Tibial artery (tissue), 4 donors: Measurements from ENCODE around the gene MRPL43.

Experiments used
- DNase-seq, 2 donors: peaks; one replicate each; pipeline ENCODE4 v3.0.0-alpha.2; 2019
- H3K27ac ChIP-seq, 2 donors: fragments of 200-600 bp; sonication (generic) in 1 of 2; 1 replicate in 1 of 2; 2 replicates in 1 of 2; pipeline ENCODE4 v1.5.1; 2018 to 2019; ENCODE audit warnings: mild to moderate bottlenecking in 1 of 2
- H3K27me3 ChIP-seq, 2 donors: fragments of 200-600 bp; sonication (generic) in 1 of 2; one replicate each; pipeline versions ENCODE4 v1.5.1 to v1.6.0; 2016 to 2019
- H3K36me3 ChIP-seq, 3 donors: fragments of 200-600 bp; sonication (generic) in 2 of 3; one replicate each; pipeline ENCODE4 v1.5.1; 2016 to 2019; ENCODE audit warnings: mild to moderate bottlenecking in 2 of 3
- H3K4me1 ChIP-seq, 4 donors: fragments of 200-600 bp; sonication (generic) in 2 of 4; 1 replicate in 3 of 4; 2 replicates in 1 of 4; pipeline ENCODE4 v1.5.1; 2016 to 2019
- H3K4me3 ChIP-seq, 2 donors: fragments of 200-600 bp; sonication (generic) in 1 of 2; 1 replicate in 1 of 2; 2 replicates in 1 of 2; pipeline ENCODE4 v1.5.1; 2018 to 2019; ENCODE audit warnings: mild to moderate bottlenecking in 2 of 2
- H3K9me3 ChIP-seq, 3 donors: fragments of 200-600 bp; sonication (generic) in 1 of 3; one replicate each; pipeline ENCODE4 v1.5.1; 2016 to 2019
- CTCF ChIP-seq, 2 experiments: fragments of 200-600 bp in 1 of 2; fragments of 450-650 bp in 1 of 2; IDR thresholded peaks; one replicate each; pipeline ENCODE4 v1.5.1; 2017 to 2019; ENCODE audit warnings: antibody characterized with exemption in 2 of 2, mild to moderate bottlenecking in 1 of 2, moderate library complexity in 1 of 2
- intact Hi-C: fragments of 100-400 bp; cut with DNase I; formaldehyde crosslinking; loops from one replicate; pipeline ENCODE4 v1.15.0; 2023; ENCODE audit warnings: low total_unique reads

Gene MRPL43

GRCh38 chr10:101018600-101019439, 31.5 kb upstream of the MRPL43 start:
- no peak overlapping the region for H3K27ac ChIP-seq
- no peaks in the 10 kb centered on the region for H3K36me3 ChIP-seq
- TF ChIP-seq CTCF (IDR thresholded peaks at IDR 0.05), result peak; percentile 46 to 67
- no peak overlapping the region for H3K4me3 ChIP-seq
- intact Hi-C loops, result no loop called here
- no peaks in the 10 kb centered on the region for H3K9me3 ChIP-seq
- peaks cover 0 to 12% (median 6%) of the 10 kb centered on the region in 4 donors for H3K4me1 ChIP-seq
- peak; percentile 74 to 83 for DNase-seq
- H3K27me3 ChIP-seq, result peaks cover 0 to 54% of the 10 kb centered on the region in 2 donors

- TF ChIP-seq CTCF (IDR thresholded peaks at IDR 0.05), result no peak
- Histone ChIP-seq H3K36me3 (no peaks in the 10 kb centered on the region), H3K4me3 (no peak overlapping the region), H3K4me1 (peaks cover 0 to 12% (median 10%) of the 10 kb centered on the region in 4 donors), H3K27ac (no peak overlapping the region), H3K27me3 (peaks cover 0 to 54% of the 10 kb centered on the region in 2 donors), H3K9me3 (no peaks in the 10 kb centered on the region)
- intact Hi-C loops, result no loop called here
- DNase-seq, result no peak
Observed at GRCh38 chr10:101018118-101018599, 30.9 kb upstream of the MRPL43 start.

- peaks cover 0 to 50% of the 10 kb centered on the region in 2 donors for H3K27me3 ChIP-seq
- no peaks in the 10 kb centered on the region for H3K9me3 ChIP-seq
- H3K4me1 ChIP-seq, result peaks cover 0 to 23% (median 20%) of the 10 kb centered on the region in 4 donors
- H3K36me3 ChIP-seq, result no peaks in the 10 kb centered on the region
- no peak overlapping the region for H3K27ac ChIP-seq
- no peak for DNase-seq
- no peak overlapping the region for H3K4me3 ChIP-seq
- intact Hi-C loops, result no loop called here
- no peak for TF ChIP-seq CTCF (IDR thresholded peaks at IDR 0.05)
Observed at GRCh38 chr10:101016814-101017213, 29.5 kb upstream of the MRPL43 start.

GRCh38 chr10:101015582-101015973, 28.3 kb upstream of the MRPL43 start:
- H3K27ac ChIP-seq, result no peak overlapping the region
- intact Hi-C loops, result loop anchor here (2.0 kb wide), 1 partner anchor 21 kb away; no protein-coding TSS in a partner anchor
- H3K9me3 ChIP-seq, result no peaks in the 10 kb centered on the region
- H3K36me3 ChIP-seq, result no peaks in the 10 kb centered on the region
- DNase-seq, result no peak
- peaks cover 0 to 24% (median 21%) of the 10 kb centered on the region in 4 donors for H3K4me1 ChIP-seq
- H3K4me3 ChIP-seq, result no peak overlapping the region
- peaks cover 0 to 40% of the 10 kb centered on the region in 2 donors for H3K27me3 ChIP-seq
- no peak for TF ChIP-seq CTCF (IDR thresholded peaks at IDR 0.05)

GRCh38 chr10:101014966-101015581, 27.8 kb upstream of the MRPL43 start:
- no peak for DNase-seq
- no peak for TF ChIP-seq CTCF (IDR thresholded peaks at IDR 0.05)
- no peak overlapping the region for H3K27ac ChIP-seq
- intact Hi-C loops, result loop anchor here (2.0 kb wide), 1 partner anchor 20 kb away; no protein-coding TSS in a partner anchor
- no peaks in the 10 kb centered on the region for H3K9me3 ChIP-seq
- no peak overlapping the region for H3K4me3 ChIP-seq
- peaks cover 0 to 35% of the 10 kb centered on the region in 2 donors for H3K27me3 ChIP-seq
- no peaks in the 10 kb centered on the region for H3K36me3 ChIP-seq
- H3K4me1 ChIP-seq, result peaks cover 0 to 24% (median 21%) of the 10 kb centered on the region in 4 donors
